Measurements from ENCODE around the gene D2HGDH.
"Not testable (repeated sequence)": the region's sequence is repeated elsewhere in the genome, so short reads cannot be mapped to it uniquely, and the experiment has no call there.

GRCh38 chr2:241806217-241806616 lies 71.8 kb downstream of the D2HGDH start:
- TF ChIP-seq CTCF, POLR2A (IDR thresholded peaks at IDR 0.05): not testable (repeated sequence)

All from thyroid gland (tissue), 4 donors.